Retina (tissue), 1 donor: ENCODE data around the gene TP53I3.
A peak's percentile ranks its signal among the peaks of the same experiment; 100 is the strongest.
"Not testable (repeated sequence)": the region's sequence is repeated elsewhere in the genome, so short reads cannot be mapped to it uniquely, and the experiment has no call there.

Experiments used
- DNase-seq: peaks from one replicate; pipeline ENCODE4 v3.0.0-alpha.2; 2016

The TP53I3 gene

GRCh38 chr2:24051833-24052232, 32.8 kb downstream of the TP53I3 start:
- DNase-seq: no peak

GRCh38 chr2:24050041-24050979, 34.3 kb downstream of the TP53I3 start:
- DNase-seq: peak; percentile 80

GRCh38 chr2:24049485-24050021, 35.1 kb downstream of the TP53I3 start, which contains the start of gene FKBP1B:
TSS of gene FKBP1B (plus strand) at chr2:24049741. CDS start at chr2:24049850, 109 bp downstream.
- peak; percentile 60 for DNase-seq

GRCh38 chr2:24048769-24049484, 35.7 kb downstream of the TP53I3 start:
- DNase-seq: peak; percentile 57

- no peak for DNase-seq
These were observed 37.0 kb downstream of the TP53I3 start for GRCh38 chr2:24047703-24048033.

- peak; percentile 89 for DNase-seq
These were observed 37.5 kb downstream of the TP53I3 start, which contains the start of gene WDCP for GRCh38 chr2:24046930-24047702. TSS of gene WDCP (minus strand) at chr2:24047391. CDS start at chr2:24039494, 7,897 bp downstream.

GRCh38 chr2:24046599-24046929, 38.1 kb downstream of the TP53I3 start:
- DNase-seq: no peak

GRCh38 chr2:24045511-24046508, 38.8 kb downstream of the TP53I3 start:
- no peak for DNase-seq

GRCh38 chr2:24043133-24043532, 41.5 kb downstream of the TP53I3 start:
- not testable (repeated sequence) for DNase-seq

GRCh38 chr2:24040511-24040910, 44.1 kb downstream of the TP53I3 start:
- DNase-seq: no peak

- no peak for DNase-seq
These were observed 45.7 kb downstream of the TP53I3 start for GRCh38 chr2:24038786-24039499.
